H9 (cell line): ENCODE measurements around the gene TNS2. TPM values are rescaled to one million over a fixed set of nuclear protein-coding genes. Genes with fewer than 3 reads are reported as not detected.

Experiments used
- DNase-seq: peaks from one replicate; pipeline ENCODE4 v3.0.0-alpha.2; 2017
- H2AFZ ChIP-seq: one replicate; pipeline ENCODE4 v1.6.1; 2013; ENCODE audit warnings: mild to moderate bottlenecking, low read length, control low read depth, moderate library complexity
- H2AK5ac ChIP-seq: 2 replicates; pipeline ENCODE4 v1.6.1; 2013; ENCODE audit warnings: low read length, control low read depth, mixed read lengths; ENCODE audit not compliant: insufficient read length
- H2BK120ac ChIP-seq: one replicate; pipeline ENCODE4 v1.6.1; 2013; ENCODE audit warnings: low read depth, mild to moderate bottlenecking, low read length, control low read depth, inconsistent platforms; ENCODE audit not compliant: poor library complexity, severe bottlenecking
- H2BK12ac ChIP-seq: 2 replicates; pipeline ENCODE4 v1.6.1; 2013; ENCODE audit warnings: low read length, control low read depth, mixed read lengths, low read depth; ENCODE audit not compliant: insufficient read length
- H2BK15ac ChIP-seq: 2 replicates; pipeline ENCODE4 v1.6.1; 2013; ENCODE audit warnings: low read depth, low read length, control low read depth
- H2BK20ac ChIP-seq: one replicate; pipeline ENCODE4 v1.6.1; 2013; ENCODE audit warnings: low read depth, mild to moderate bottlenecking, low read length, control low read depth, inconsistent platforms; ENCODE audit not compliant: poor library complexity, severe bottlenecking
- H2BK5ac ChIP-seq: 2 replicates; pipeline ENCODE4 v1.6.1; 2013; ENCODE audit warnings: low read length, control low read depth, mixed read lengths; ENCODE audit not compliant: insufficient read length
- H3K14ac ChIP-seq: 2 replicates; pipeline ENCODE4 v1.6.1; 2013; ENCODE audit warnings: low read length, control low read depth; ENCODE audit not compliant: insufficient read depth
- H3K18ac ChIP-seq: 2 replicates; pipeline ENCODE4 v1.6.1; 2013; ENCODE audit warnings: low read depth, mild to moderate bottlenecking, mixed read lengths, low read length, control low read depth; ENCODE audit not compliant: insufficient read length
- H3K23ac ChIP-seq: 2 replicates; pipeline ENCODE4 v1.6.1; 2013; ENCODE audit warnings: low read length, control low read depth, mixed read lengths, low read depth; ENCODE audit not compliant: insufficient read length
- H3K23me2 ChIP-seq: 2 replicates; pipeline ENCODE4 v1.6.1; 2013; ENCODE audit warnings: low read depth, mild to moderate bottlenecking, mixed read lengths, low read length, control low read depth; ENCODE audit not compliant: insufficient read length, poor library complexity, severe bottlenecking
- H3K27ac ChIP-seq: 2 replicates; pipeline ENCODE4 v1.5.1; 2013; ENCODE audit warnings: low read length, control low read depth, mixed read lengths, low read depth; ENCODE audit not compliant: insufficient read length
- H3K27me3 ChIP-seq: 2 replicates; pipeline ENCODE4 v1.6.1; 2013; ENCODE audit warnings: low read length, control low read depth, inconsistent platforms; ENCODE audit not compliant: insufficient read depth
- H3K4ac ChIP-seq: 2 replicates; pipeline ENCODE4 v1.6.1; 2013; ENCODE audit warnings: low read depth, mild to moderate bottlenecking, control low read depth, inconsistent platforms, low read length, moderate library complexity
- H3K4me1 ChIP-seq: 2 replicates; pipeline ENCODE4 v1.6.1; 2013; ENCODE audit warnings: low read length, control low read depth, inconsistent platforms; ENCODE audit not compliant: insufficient read depth
- H3K4me2 ChIP-seq: 2 replicates; pipeline ENCODE4 v1.6.1; 2013; ENCODE audit warnings: low read length, control low read depth, mixed read lengths; ENCODE audit not compliant: insufficient read length, insufficient read depth
- H3K56ac ChIP-seq: 2 replicates; pipeline ENCODE4 v1.6.1; 2013; ENCODE audit warnings: low read depth, mild to moderate bottlenecking, mixed read lengths, low read length, control low read depth; ENCODE audit not compliant: insufficient read length
- H3K79me1 ChIP-seq: 2 replicates; pipeline ENCODE4 v1.6.1; 2013; ENCODE audit warnings: low read depth, mild to moderate bottlenecking, moderate library complexity, low read length, control low read depth, inconsistent platforms; ENCODE audit not compliant: insufficient read depth, poor library complexity, severe bottlenecking
- H3K79me2 ChIP-seq: 2 replicates; pipeline ENCODE4 v1.6.1; 2013; ENCODE audit warnings: low read length, control low read depth, inconsistent platforms; ENCODE audit not compliant: insufficient read depth
- H3K9ac ChIP-seq: 2 replicates; pipeline ENCODE4 v1.6.1; 2013; ENCODE audit warnings: low read length, control low read depth, mixed read lengths; ENCODE audit not compliant: insufficient read length; ENCODE audit errors: extremely low read depth
- H3K9me3 ChIP-seq: one replicate; pipeline ENCODE4 v1.6.1; 2013; ENCODE audit warnings: low read depth, low read length, inconsistent platforms; ENCODE audit not compliant: control insufficient read depth
- H3T11ph ChIP-seq: one replicate; pipeline ENCODE4 v1.6.1; 2013; ENCODE audit warnings: mild to moderate bottlenecking, low read length, control low read depth, inconsistent platforms
- H4K20me1 ChIP-seq: one replicate; pipeline ENCODE4 v1.6.1; 2013; ENCODE audit not compliant: control insufficient read depth, insufficient read length, insufficient read depth
- H4K5ac ChIP-seq: 2 replicates; pipeline ENCODE4 v1.6.1; 2013; ENCODE audit warnings: low read depth, mild to moderate bottlenecking, mixed read lengths, low read length, control low read depth; ENCODE audit not compliant: insufficient read length
- H4K8ac ChIP-seq: replicated peaks from 2 replicates; pipeline ENCODE4 v1.6.1; 2013; ENCODE audit warnings: low read length, control low read depth, mixed read lengths, low read depth; ENCODE audit not compliant: insufficient read length
- H4K91ac ChIP-seq: 2 replicates; pipeline ENCODE4 v1.6.1; 2013; ENCODE audit warnings: low read depth, mild to moderate bottlenecking, moderate library complexity, mixed read lengths, low read length, control low read depth; ENCODE audit not compliant: insufficient read length
- H3K27ac Mint-ChIP-seq, 3 experiments: 2 replicates in 2 of 3; 3 replicates in 1 of 3; pipeline ENCODE4 v1.8.0; 2020 to 2021; ENCODE audit warnings: mixed read lengths in 3 of 3, mild to moderate bottlenecking in 1 of 3, moderate library complexity in 1 of 3
- H3K27me3 Mint-ChIP-seq: 2 replicates; pipeline ENCODE4 v1.8.0; 2021; ENCODE audit warnings: low read depth, mild to moderate bottlenecking, moderate library complexity, mixed read lengths
- H3K36me3 Mint-ChIP-seq, 3 experiments: 2 replicates in 2 of 3; 3 replicates in 1 of 3; pipeline ENCODE4 v1.8.0; 2020 to 2021; ENCODE audit warnings: low read depth in 3 of 3, mixed read lengths in 3 of 3; ENCODE audit not compliant: insufficient read depth in 1 of 3
- H3K4me1 Mint-ChIP-seq, 2 experiments: 2 replicates each; pipeline ENCODE4 v1.8.0; 2020; ENCODE audit warnings: mixed read lengths in 2 of 2
- H3K4me3 Mint-ChIP-seq, 2 experiments: 2 replicates in 1 of 2; 3 replicates in 1 of 2; pipeline ENCODE4 v1.8.0; 2020 to 2021; ENCODE audit warnings: mild to moderate bottlenecking in 2 of 2, mixed read lengths in 2 of 2, moderate library complexity in 1 of 2
- H3K9me3 Mint-ChIP-seq, 2 experiments: 2 replicates in 1 of 2; 3 replicates in 1 of 2; pipeline ENCODE4 v1.8.0; 2020; ENCODE audit warnings: mild to moderate bottlenecking in 2 of 2, mixed read lengths in 2 of 2, moderate library complexity in 1 of 2
- WGBS: extraction: QIAGEN DNeasy Blood & Tissue Kit; methylation state at CpG from one replicate; pipeline ENCODE4 v1.1.7; 2013; ENCODE audit warnings: missing lambda C conversion rate, low lambda C conversion rate, mixed read lengths; ENCODE audit not compliant: insufficient read length; ENCODE audit errors: extremely low coverage; 5-methylcytosine and 5-hydroxymethylcytosine counted together
- total RNA-seq: library from RNA; stranded (reverse); gene quantifications from 2 replicates; pipeline ENCODE4 v1.2.1, GENCODE V29; 2021
- TF ChIP-seq, protein P1 (sequence below): fragments of 200-600 bp; sonication (generic); conservative IDR thresholded peaks from 3 replicates; pipeline ENCODE4 v1.8.0; 2021; ENCODE audit warnings: antibody characterized with exemption, mild to moderate bottlenecking

The TNS2 gene
- total RNA-seq, 1 experiment from 2014 or later, result 4.5 TPM

- no peak overlapping the region for H2BK120ac ChIP-seq
- H3K4me1 Mint-ChIP-seq, result peaks cover 9 to 16% of the 10 kb centered on the region in 2 experiments
- no peaks in the 10 kb centered on the region for H3K9me3 Mint-ChIP-seq
- H3K27ac ChIP-seq, result no peak overlapping the region
- no peak overlapping the region; a peak in 1 of 7 replicates for H3K27ac Mint-ChIP-seq
- no peak overlapping the region for H3T11ph ChIP-seq
- no peak overlapping the region for H2AFZ ChIP-seq
- no peak overlapping the region for H3K4me3 Mint-ChIP-seq
- no peak overlapping the region for H3K56ac ChIP-seq
- H3K9ac ChIP-seq, result no peak overlapping the region
- no peaks in the 10 kb centered on the region for H3K23me2 ChIP-seq
- H3K4me2 ChIP-seq, result no peak overlapping the region
- no peak overlapping the region for H4K91ac ChIP-seq
- peaks cover 6% of the 10 kb centered on the region; the same call in 1 of the 2 replicates for H3K4me1 ChIP-seq
- H4K8ac ChIP-seq, result no peak overlapping the region
- H2AK5ac ChIP-seq, result no peak overlapping the region
- DNase-seq, result no peak
- H3K9me3 ChIP-seq, result no peaks in the 10 kb centered on the region
- H4K5ac ChIP-seq, result no peak overlapping the region
- no peak overlapping the region for H2BK15ac ChIP-seq
- H3K79me2 ChIP-seq, result no peaks in the 10 kb centered on the region; the same call in 1 of the 2 replicates
- H2BK12ac ChIP-seq, result no peak overlapping the region
- H3K27me3 ChIP-seq, result no peaks in the 10 kb centered on the region; the same call in 1 of the 2 replicates
- no peak overlapping the region for H2BK5ac ChIP-seq
- H4K20me1 ChIP-seq, result no peaks in the 10 kb centered on the region
- no peak overlapping the region for H3K14ac ChIP-seq
- H3K23ac ChIP-seq, result no peak overlapping the region
- H3K79me1 ChIP-seq, result no peaks in the 10 kb centered on the region
- peaks cover 6 to 7% (median 6%) of the 10 kb centered on the region in 3 experiments; a peak in 5 of 7 replicates for H3K36me3 Mint-ChIP-seq
- H3K27me3 Mint-ChIP-seq, result peaks cover 40% of the 10 kb centered on the region
- no peak overlapping the region for H3K4ac ChIP-seq
- no CpG with 5 or more reads among the region's 5 CpGs for WGBS
- no peak overlapping the region for H3K18ac ChIP-seq
- H2BK20ac ChIP-seq, result no peak overlapping the region
- TF ChIP-seq, protein P1, sequence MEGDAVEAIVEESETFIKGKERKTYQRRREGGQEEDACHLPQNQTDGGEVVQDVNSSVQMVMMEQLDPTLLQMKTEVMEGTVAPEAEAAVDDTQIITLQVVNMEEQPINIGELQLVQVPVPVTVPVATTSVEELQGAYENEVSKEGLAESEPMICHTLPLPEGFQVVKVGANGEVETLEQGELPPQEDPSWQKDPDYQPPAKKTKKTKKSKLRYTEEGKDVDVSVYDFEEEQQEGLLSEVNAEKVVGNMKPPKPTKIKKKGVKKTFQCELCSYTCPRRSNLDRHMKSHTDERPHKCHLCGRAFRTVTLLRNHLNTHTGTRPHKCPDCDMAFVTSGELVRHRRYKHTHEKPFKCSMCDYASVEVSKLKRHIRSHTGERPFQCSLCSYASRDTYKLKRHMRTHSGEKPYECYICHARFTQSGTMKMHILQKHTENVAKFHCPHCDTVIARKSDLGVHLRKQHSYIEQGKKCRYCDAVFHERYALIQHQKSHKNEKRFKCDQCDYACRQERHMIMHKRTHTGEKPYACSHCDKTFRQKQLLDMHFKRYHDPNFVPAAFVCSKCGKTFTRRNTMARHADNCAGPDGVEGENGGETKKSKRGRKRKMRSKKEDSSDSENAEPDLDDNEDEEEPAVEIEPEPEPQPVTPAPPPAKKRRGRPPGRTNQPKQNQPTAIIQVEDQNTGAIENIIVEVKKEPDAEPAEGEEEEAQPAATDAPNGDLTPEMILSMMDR, result no peak
Measured at GRCh38 chr12:53056296-53056695, 6.4 kb downstream of the TNS2 start.
